Measurements from ENCODE around the gene SLC27A6.

SLC27A6 gene

GRCh38 chr5:129067745-129068144, 102.5 kb downstream of the SLC27A6 start:
- no peak for TF ChIP-seq CEBPB (IDR thresholded peaks at IDR 0.05)
- TF ChIP-seq FOXM1 (IDR thresholded peaks at IDR 0.05; ENCODE audit: borderline replicate concordance, low read depth), result no peak
- no peak for TF ChIP-seq CREB1 (IDR thresholded peaks at IDR 0.05; ENCODE audit: low read depth)
- no peak for TF ChIP-seq YY1 (IDR thresholded peaks at IDR 0.05; ENCODE audit: low read depth)
- TF ChIP-seq RAD21 (IDR thresholded peaks at IDR 0.05; ENCODE audit: low read depth), result no peak
- TF ChIP-seq EP300 (IDR thresholded peaks at IDR 0.05; ENCODE audit: borderline replicate concordance), result no peak
- TF ChIP-seq TEAD4 (IDR thresholded peaks at IDR 0.05), result no peak
- no peak for TF ChIP-seq TAF1 (IDR thresholded peaks at IDR 0.05; ENCODE audit: low read depth)
- TF ChIP-seq ZBTB7A (IDR thresholded peaks at IDR 0.05; ENCODE audit: low read depth), result no peak
- TF ChIP-seq TCF12 (IDR thresholded peaks at IDR 0.05; ENCODE audit: low read depth), result no peak
- TF ChIP-seq MAX (IDR thresholded peaks at IDR 0.05), result no peak
- no peak for TF ChIP-seq USF1 (IDR thresholded peaks at IDR 0.05)
- no peak for TF ChIP-seq EGR1 (IDR thresholded peaks at IDR 0.05)
- no peak for TF ChIP-seq NFIC (IDR thresholded peaks at IDR 0.05)

- TF ChIP-seq CEBPB (IDR thresholded peaks at IDR 0.05), result no peak
- TF ChIP-seq CREB1 (IDR thresholded peaks at IDR 0.05; ENCODE audit: low read depth), result no peak
- TF ChIP-seq EP300 (IDR thresholded peaks at IDR 0.05; ENCODE audit: borderline replicate concordance), result no peak
- no peak for TF ChIP-seq MAX (IDR thresholded peaks at IDR 0.05)
- no peak for TF ChIP-seq EGR1 (IDR thresholded peaks at IDR 0.05)
- no peak for TF ChIP-seq REST (IDR thresholded peaks at IDR 0.05; ENCODE audit: low read depth)
- TF ChIP-seq TEAD4 (IDR thresholded peaks at IDR 0.05), result no peak
- TF ChIP-seq USF1 (IDR thresholded peaks at IDR 0.05), result no peak
- TF ChIP-seq NFIC (IDR thresholded peaks at IDR 0.05), result no peak
- TF ChIP-seq TCF12 (IDR thresholded peaks at IDR 0.05; ENCODE audit: low read depth), result no peak
- TF ChIP-seq TAF1 (IDR thresholded peaks at IDR 0.05; ENCODE audit: low read depth), result no peak
- TF ChIP-seq ZBTB7A (IDR thresholded peaks at IDR 0.05; ENCODE audit: low read depth), result no peak
- TF ChIP-seq RAD21 (IDR thresholded peaks at IDR 0.05; ENCODE audit: low read depth), result no peak
- TF ChIP-seq YY1 (IDR thresholded peaks at IDR 0.05; ENCODE audit: low read depth), result no peak
- TF ChIP-seq FOXM1 (IDR thresholded peaks at IDR 0.05; ENCODE audit: borderline replicate concordance, low read depth), result no peak
These were observed 104.0 kb downstream of the SLC27A6 start for GRCh38 chr5:129069292-129069691.

GRCh38 chr5:129073111-129073510, 107.8 kb downstream of the SLC27A6 start:
- TF ChIP-seq ZBTB7A (IDR thresholded peaks at IDR 0.05; ENCODE audit: low read depth) (no peak), USF1 (IDR thresholded peaks at IDR 0.05) (no peak), TEAD4 (IDR thresholded peaks at IDR 0.05) (no peak), NFIC (IDR thresholded peaks at IDR 0.05) (no peak), EGR1 (IDR thresholded peaks at IDR 0.05) (no peak), REST (IDR thresholded peaks at IDR 0.05; ENCODE audit: low read depth) (no peak), RAD21 (IDR thresholded peaks at IDR 0.05; ENCODE audit: low read depth) (no peak), TCF12 (IDR thresholded peaks at IDR 0.05; ENCODE audit: low read depth) (no peak), FOXM1 (IDR thresholded peaks at IDR 0.05; ENCODE audit: borderline replicate concordance, low read depth) (no peak), EP300 (IDR thresholded peaks at IDR 0.05; ENCODE audit: borderline replicate concordance) (no peak), CEBPB (IDR thresholded peaks at IDR 0.05) (no peak), CREB1 (IDR thresholded peaks at IDR 0.05; ENCODE audit: low read depth) (no peak), YY1 (IDR thresholded peaks at IDR 0.05; ENCODE audit: low read depth) (no peak), TAF1 (IDR thresholded peaks at IDR 0.05; ENCODE audit: low read depth) (no peak), MAX (IDR thresholded peaks at IDR 0.05) (no peak)

- TF ChIP-seq REST (IDR thresholded peaks at IDR 0.05; ENCODE audit: low read depth) (no peak), TEAD4 (IDR thresholded peaks at IDR 0.05) (no peak), FOXM1 (IDR thresholded peaks at IDR 0.05; ENCODE audit: borderline replicate concordance, low read depth) (no peak), CREB1 (IDR thresholded peaks at IDR 0.05; ENCODE audit: low read depth) (no peak), MAX (IDR thresholded peaks at IDR 0.05) (no peak), RAD21 (IDR thresholded peaks at IDR 0.05; ENCODE audit: low read depth) (no peak), TCF12 (IDR thresholded peaks at IDR 0.05; ENCODE audit: low read depth) (no peak), NFIC (IDR thresholded peaks at IDR 0.05) (no peak), EP300 (IDR thresholded peaks at IDR 0.05; ENCODE audit: borderline replicate concordance) (no peak), TAF1 (IDR thresholded peaks at IDR 0.05; ENCODE audit: low read depth) (no peak), ZBTB7A (IDR thresholded peaks at IDR 0.05; ENCODE audit: low read depth) (no peak), YY1 (IDR thresholded peaks at IDR 0.05; ENCODE audit: low read depth) (no peak), USF1 (IDR thresholded peaks at IDR 0.05) (no peak)
These were observed 109.6 kb downstream of the SLC27A6 start for GRCh38 chr5:129074903-129075302.
